ENCODE results near the gene SYNGR2. TPM values are rescaled to one million over a fixed set of nuclear protein-coding genes. Genes with fewer than 3 reads are reported as not detected.
A peak's percentile ranks its signal among the peaks of the same experiment; 100 is the strongest.

SYNGR2 gene
- total and polyA plus RNA-seq, 2 of the 8 experiments (the other 6 are each of a cell fraction or from before 2014, with no cell fraction given) = 50.0 to 139 TPM

GRCh38 chr17:78124081-78124835, 44.1 kb upstream of the SYNGR2 start:
- Histone ChIP-seq H3K4me2 (ENCODE audit: insufficient read depth in 1 of 2, low read depth in 2 of 2, low read length in 2 of 2) (no peak overlapping the region), H3K23me2 (ENCODE audit: low read depth, low read length) (peaks cover 14% of the 10 kb centered on the region), H3K4ac (replicated peaks; ENCODE audit: insufficient read length, low read depth, low read length) (no peak overlapping the region), H3K79me2 (ENCODE audit: control insufficient read depth in 1 of 2, insufficient read depth in 2 of 2, low read length in 2 of 2) (no peaks in the 10 kb centered on the region), H2BK120ac (replicated peaks; ENCODE audit: low read depth, low read length) (no peak overlapping the region), H3K79me1 (ENCODE audit: low read depth, low read length) (peaks cover 3% of the 10 kb centered on the region), H2BK5ac (ENCODE audit: low read depth, low read length) (0 out of 2 replicates have a peak overlapping the region, but pooled peaks have one; percentile 35), H3K14ac (ENCODE audit: insufficient read length) (no peak overlapping the region), H4K8ac (ENCODE audit: extremely low read depth, insufficient read depth, low read length) (no peak overlapping the region), H4K5ac (ENCODE audit: insufficient read length, low read depth, low read length) (no peak overlapping the region), H2BK12ac (ENCODE audit: low read depth, low read length) (no peak overlapping the region), H3K9ac (replicated peaks in 1 of 4; ENCODE audit: extremely low read depth in 1 of 4, low read depth in 3 of 4, low read length in 3 of 4) (no peak overlapping the region), H3K27me3 (replicated peaks in 1 of 4; ENCODE audit: control insufficient read depth in 3 of 4, extremely low read depth in 1 of 4, insufficient read depth in 3 of 4, low read length in 3 of 4) (no peaks in the 10 kb centered on the region), H3K9me3 (ENCODE audit: insufficient read depth in 2 of 2, low read depth in 1 of 2, low read length in 1 of 2) (no peaks in the 10 kb centered on the region), H3K56ac (replicated peaks; ENCODE audit: insufficient read length, low read depth, low read length) (no peak overlapping the region), H4K20me1 (replicated peaks in 1 of 2; ENCODE audit: control insufficient read depth in 1 of 2, insufficient read depth in 2 of 2, low read length in 2 of 2) (peaks cover 4 to 19% of the 10 kb centered on the region in 2 experiments), H3K4me1 (replicated peaks in 1 of 4; ENCODE audit: control insufficient read depth in 3 of 4, insufficient read depth in 4 of 4, low read length in 3 of 4) (peaks cover 0 to 14% (median 10%) of the 10 kb centered on the region in 4 experiments; a peak in 6 of 7 replicates), H3K23ac (ENCODE audit: insufficient read length) (no peak overlapping the region), H3K36me3 (ENCODE audit: control insufficient read depth in 2 of 4, insufficient read depth in 4 of 4, low read length in 3 of 4) (peaks cover 2 to 32% (median 13%) of the 10 kb centered on the region in 4 experiments; a peak in 5 of 8 replicates), H4K91ac (replicated peaks; ENCODE audit: insufficient read length, low read length) (no peak overlapping the region), H2AFZ (ENCODE audit: low read length) (no peak overlapping the region), H2AK5ac (ENCODE audit: low read depth, low read length) (no peak overlapping the region), H3K18ac (ENCODE audit: extremely low read depth, low read length) (no peak overlapping the region), H2BK15ac (ENCODE audit: low read length) (no peak overlapping the region), H2BK20ac (ENCODE audit: low read length) (no peak overlapping the region), H3K27ac (ENCODE audit: low read depth, low read length) (no peak overlapping the region), H3K4me3 (ENCODE audit: extremely low read depth in 1 of 4, insufficient read depth in 2 of 4, low read depth in 3 of 4, low read length in 4 of 4) (no peak overlapping the region)
- FAIRE-seq (no peak), DNase-seq (ENCODE audit: low read depth in 1 of 2, low spot score in 2 of 2) (no peak)
- POLR2A ChIA-PET (ENCODE audit: partially characterized antibody) = interaction anchor here (0.8 to 2.5 kb wide), 4 partner anchors 10 to 63 kb away, joined by 3 to 6 read pairs (median 5); partner anchors contain the start of genes AFMID and TK1
- CTCF ChIA-PET (ENCODE audit: partially characterized antibody) = interaction anchor here (1.2 to 11.4 kb wide), 4 partner anchors 10 to 53 kb away, joined by 3 to 122 read pairs (median 8); no protein-coding TSS in a partner anchor
- 90% methylated on average over 26 of the region's 30 CpGs; no CpG with 5 or more reads in 1 of the 2 experiments for WGBS, 2 experiments (ENCODE audit: extremely low coverage in 1 of 2, insufficient coverage in 1 of 2, insufficient read length in 1 of 2, insufficient replicate concordance in 2 of 2, low coverage in 1 of 2, low lambda C conversion rate in 2 of 2, missing lambda C conversion rate in 1 of 2)
- TF ChIP-seq USF2 (IDR thresholded peaks at IDR 0.05; ENCODE audit: low read length) (no peak), EP300 (IDR thresholded peaks at IDR 0.05; ENCODE audit: borderline replicate concordance in 1 of 2, low read depth in 2 of 2, low read length in 2 of 2) (no peak), CTCF (IDR thresholded peaks at IDR 0.05; ENCODE audit: control extremely low read depth in 1 of 3, insufficient read depth in 1 of 3, low read depth in 1 of 3, low read length in 3 of 3) (no peak), KDM4A (IDR thresholded peaks at IDR 0.05; ENCODE audit: low read depth, low read length, severe bottlenecking) (no peak), CBX5 (IDR thresholded peaks at IDR 0.05; ENCODE audit: low read depth, low read length) (no peak), CHD1 (IDR thresholded peaks at IDR 0.05; ENCODE audit: low read depth, low read length) (no peak), SRF (IDR thresholded peaks at IDR 0.05; ENCODE audit: low read depth, low read length) (no peak)

All from H1 (cell line).